Liver (tissue), 3 donors: ENCODE measurements around the gene ZC3H12D.

Experiments
- CTCF ChIP-seq: fragments of 150-350 bp; IDR thresholded peaks from 2 replicates; pipeline ENCODE4 v1.5.1; 2017; ENCODE audit warnings: improper control_type of control experiment, low read depth, low read length; ENCODE audit not compliant: missing input control
- FOXA2 ChIP-seq: IDR thresholded peaks from 2 replicates; pipeline ENCODE4 v1.6.1; 2016; ENCODE audit warnings: antibody characterized with exemption
- NR2F2 ChIP-seq: IDR thresholded peaks from 2 replicates; pipeline ENCODE4 v1.6.1; 2016; ENCODE audit warnings: antibody characterized with exemption
- REST ChIP-seq: IDR thresholded peaks from 2 replicates; pipeline ENCODE4 v1.6.1; 2016; ENCODE audit warnings: antibody characterized with exemption, mild to moderate bottlenecking
- SP1 ChIP-seq: IDR thresholded peaks from 2 replicates; pipeline ENCODE4 v1.6.1; 2018; ENCODE audit warnings: antibody characterized with exemption, mild to moderate bottlenecking
- TAF1 ChIP-seq: conservative IDR thresholded peaks from 2 replicates; pipeline ENCODE4 v1.6.1; 2016; ENCODE audit warnings: antibody characterized with exemption, mild to moderate bottlenecking
- YY1 ChIP-seq: IDR thresholded peaks from 2 replicates; pipeline ENCODE4 v1.6.1; 2016; ENCODE audit warnings: antibody characterized with exemption, mild to moderate bottlenecking
- TF ChIP-seq, protein P1 (sequence below): IDR thresholded peaks from 2 replicates; pipeline ENCODE4 v1.6.1; 2016; ENCODE audit warnings: antibody characterized with exemption
- donor health status: healthy.
- donor health status: healthy.

DNA sequence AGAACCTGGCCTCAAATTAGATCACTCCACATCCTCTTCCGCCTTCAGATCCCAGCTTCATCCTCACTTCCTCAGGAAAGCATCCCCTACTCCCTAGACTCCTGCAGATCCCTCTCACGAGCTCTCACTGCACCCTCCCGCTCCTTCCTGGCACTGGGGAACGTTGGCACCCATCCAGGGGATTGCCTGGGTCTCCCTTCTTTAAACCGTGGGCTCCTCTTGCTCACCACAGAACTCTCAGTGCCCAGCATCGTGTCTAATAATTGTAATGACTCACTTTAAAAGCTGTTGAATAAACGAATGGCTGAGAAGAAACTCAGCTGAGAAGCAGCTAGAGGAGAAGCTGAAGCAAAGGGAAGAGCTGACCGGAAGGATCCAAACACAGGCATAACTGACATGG, 20.4 kb downstream of the ZC3H12D start:
- TF ChIP-seq TAF1 (no peak), CTCF (no peak), YY1 (no peak), SP1 (no peak), REST (no peak), FOXA2 (no peak), NR2F2 (no peak)
- TF ChIP-seq, protein P1, sequence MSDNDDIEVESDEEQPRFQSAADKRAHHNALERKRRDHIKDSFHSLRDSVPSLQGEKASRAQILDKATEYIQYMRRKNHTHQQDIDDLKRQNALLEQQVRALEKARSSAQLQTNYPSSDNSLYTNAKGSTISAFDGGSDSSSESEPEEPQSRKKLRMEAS: no peak
